Stimulated activated CD8-positive, alpha-beta memory T cell treated with anti-CD3 and anti-CD28 coated beads, Interleukin-15, amount 100 ng/mL, for 48 hours (primary cell): Measurements from ENCODE around the gene TUBA8.

Experiments used
- DNase-seq, 2 donors: peaks; one replicate each; pipeline ENCODE4 v3.0.0-alpha.2; 2020; ENCODE audit warnings: low read depth in 2 of 2

The TUBA8 gene

GRCh38 chr22:18077087-18077638 lies 33.4 kb upstream of the TUBA8 start:
- DNase-seq: no peak

DNA sequence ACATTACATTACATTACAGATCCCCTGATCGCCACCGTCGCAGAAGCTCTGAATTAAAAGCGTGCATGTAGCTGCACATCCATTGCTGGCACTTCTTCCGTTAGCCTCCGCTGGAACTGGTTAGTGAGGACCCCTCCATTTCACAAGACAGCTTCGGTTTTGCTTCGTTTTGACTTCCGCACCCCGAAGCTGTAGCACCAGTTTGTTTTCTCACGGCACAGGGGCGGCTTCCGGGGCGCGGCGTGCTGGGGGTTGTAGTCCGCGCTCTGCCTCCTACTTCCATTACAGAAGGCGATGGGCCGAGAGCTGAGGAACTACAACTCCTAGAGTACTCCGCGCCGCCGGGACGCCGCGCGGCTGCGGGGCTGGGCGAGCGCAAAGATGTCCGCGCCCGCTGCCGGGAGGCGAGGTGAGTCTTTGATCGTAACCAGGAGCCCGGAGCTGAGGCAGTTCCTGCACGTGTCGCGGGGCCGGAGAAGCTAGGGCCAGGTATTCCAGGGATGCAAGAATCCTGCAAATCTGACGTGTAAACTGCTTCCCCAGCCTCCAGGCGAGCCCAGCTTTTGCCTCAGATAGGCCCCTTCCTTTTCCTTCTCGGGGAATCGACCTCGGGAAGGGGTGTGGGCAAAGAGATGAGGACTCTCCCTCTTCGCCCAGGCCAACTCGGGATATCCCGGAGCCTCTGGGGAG lies 32.8 kb upstream of the TUBA8 start, which contains the start of gene PEX26:
Gene PEX26, plus strand, starts transcription at position 352 of the 690 bp plus-strand sequence. CDS start 387 bp downstream, outside the sequence.
- peak; percentile 93 to 94 for DNase-seq

DNA sequence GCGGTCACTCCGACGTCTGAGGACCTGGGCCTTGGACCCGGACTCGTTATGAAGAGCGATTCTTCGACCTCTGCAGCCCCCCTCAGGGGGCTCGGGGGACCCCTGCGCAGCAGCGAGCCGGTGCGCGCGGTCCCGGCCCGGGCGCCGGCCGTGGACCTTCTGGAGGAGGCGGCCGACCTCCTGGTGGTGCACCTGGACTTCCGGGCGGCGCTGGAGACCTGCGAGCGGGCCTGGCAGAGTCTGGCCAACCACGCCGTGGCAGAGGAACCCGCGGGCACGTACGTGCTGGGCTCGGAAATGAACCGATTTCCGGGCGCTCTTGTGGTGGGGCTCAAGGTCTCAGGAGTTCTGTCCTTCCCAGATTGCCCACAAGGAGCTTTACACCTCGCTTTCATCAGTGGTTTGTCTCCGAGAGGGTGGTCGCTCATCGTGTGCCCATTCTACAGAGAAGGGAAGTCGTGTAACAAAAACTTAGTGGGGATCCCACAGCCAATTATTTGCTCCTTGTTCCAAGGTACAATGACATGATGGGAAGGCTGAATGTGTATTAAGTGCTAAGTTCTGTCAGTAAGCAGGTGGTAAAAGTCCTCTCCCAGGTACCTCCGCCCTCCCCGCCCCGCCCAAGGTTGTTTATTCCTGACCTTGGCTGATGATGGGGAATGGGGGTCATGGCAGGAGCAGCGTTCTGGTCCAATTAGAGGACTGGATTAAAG lies 32.1 kb upstream of the TUBA8 start:
- peak; percentile 35 to 36 for DNase-seq

- DNase-seq: no peak
Observed at GRCh38 chr22:18079706-18080233, 30.8 kb upstream of the TUBA8 start.

GRCh38 chr22:18081416-18081815 lies 29.2 kb upstream of the TUBA8 start:
- no peak for DNase-seq

DNA sequence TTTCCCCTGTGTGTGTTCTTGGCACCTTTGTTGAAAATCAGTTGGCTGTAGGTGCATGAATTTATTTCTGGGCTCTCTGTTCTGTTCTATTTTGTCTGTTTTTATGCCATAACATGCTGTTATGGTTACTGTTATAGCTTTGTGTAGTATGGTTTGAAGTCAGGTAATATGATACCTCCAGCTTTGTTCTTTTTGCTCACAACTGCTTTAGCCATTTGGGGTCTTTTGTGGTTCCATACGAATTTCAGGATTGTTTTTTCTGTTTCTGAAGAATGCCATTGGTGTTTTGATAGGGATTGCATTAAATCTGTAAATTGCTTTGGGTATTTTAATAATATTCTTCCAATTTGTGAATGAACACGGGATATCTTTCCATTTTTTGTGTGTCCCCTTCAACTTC lies 28.1 kb upstream of the TUBA8 start:
- DNase-seq: no peak

GRCh38 chr22:18083406-18083805 lies 27.2 kb upstream of the TUBA8 start:
- DNase-seq: no peak

GRCh38 chr22:18085188-18085587 lies 25.4 kb upstream of the TUBA8 start:
- no peak for DNase-seq

GRCh38 chr22:18087350-18087855 lies 23.2 kb upstream of the TUBA8 start:
- no peak for DNase-seq

GRCh38 chr22:18088825-18089568 lies 21.6 kb upstream of the TUBA8 start:
- DNase-seq: no peak

DNA sequence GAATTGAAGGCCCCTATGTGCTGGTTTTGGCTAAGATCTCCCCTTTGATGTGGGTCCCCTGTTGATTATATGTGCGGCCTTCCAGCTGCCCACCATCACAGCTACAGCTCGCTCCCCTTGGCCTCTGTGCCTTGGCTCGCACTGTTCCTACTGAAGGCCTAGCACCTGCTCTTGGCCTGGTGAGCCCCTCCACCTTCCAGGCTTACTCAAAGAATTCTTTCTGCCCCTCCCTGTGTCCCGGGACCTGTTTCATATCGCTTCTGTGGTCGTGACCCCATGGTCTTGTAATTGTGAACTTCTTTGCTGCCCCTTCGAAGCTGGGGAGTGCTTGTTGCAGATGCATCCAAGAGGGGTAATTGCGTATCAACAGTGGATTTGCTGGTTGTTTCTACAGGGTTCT lies 20.3 kb upstream of the TUBA8 start:
- DNase-seq: no peak

- DNase-seq: no peak
Observed at GRCh38 chr22:18091478-18091877, 19.1 kb upstream of the TUBA8 start.

DNA sequence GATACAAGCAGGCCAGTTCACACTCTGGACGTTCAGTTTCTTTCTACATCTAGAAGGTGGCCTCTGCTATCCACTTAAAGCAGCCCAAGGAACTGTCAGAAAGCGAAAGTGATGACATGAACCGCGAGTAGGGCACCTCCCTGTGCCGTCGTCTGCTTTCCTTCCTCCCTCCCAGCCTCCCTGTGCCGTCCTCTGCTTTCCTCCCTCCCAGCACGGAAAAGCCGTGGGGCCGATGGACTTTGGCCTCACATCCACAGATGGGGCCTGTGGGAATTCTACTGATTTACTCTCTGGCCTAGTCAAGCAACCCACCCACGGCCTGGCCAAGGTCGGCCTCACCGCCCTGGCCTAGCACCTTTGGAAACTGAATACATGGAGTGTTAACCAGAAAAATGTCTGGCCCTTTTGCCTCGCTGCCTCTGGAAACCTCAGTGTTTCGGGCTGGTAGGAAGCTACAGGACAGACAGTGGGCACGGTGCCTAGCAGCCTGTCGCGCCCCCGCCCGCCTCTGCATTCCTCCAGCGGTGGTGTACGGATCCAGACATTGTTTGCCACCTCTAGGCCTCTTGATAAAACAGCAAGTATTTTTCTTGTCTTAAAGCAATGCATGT lies 18.6 kb upstream of the TUBA8 start:
- DNase-seq: no peak

- DNase-seq: no peak
Observed at GRCh38 chr22:18093661-18094060, 16.9 kb upstream of the TUBA8 start.

DNA sequence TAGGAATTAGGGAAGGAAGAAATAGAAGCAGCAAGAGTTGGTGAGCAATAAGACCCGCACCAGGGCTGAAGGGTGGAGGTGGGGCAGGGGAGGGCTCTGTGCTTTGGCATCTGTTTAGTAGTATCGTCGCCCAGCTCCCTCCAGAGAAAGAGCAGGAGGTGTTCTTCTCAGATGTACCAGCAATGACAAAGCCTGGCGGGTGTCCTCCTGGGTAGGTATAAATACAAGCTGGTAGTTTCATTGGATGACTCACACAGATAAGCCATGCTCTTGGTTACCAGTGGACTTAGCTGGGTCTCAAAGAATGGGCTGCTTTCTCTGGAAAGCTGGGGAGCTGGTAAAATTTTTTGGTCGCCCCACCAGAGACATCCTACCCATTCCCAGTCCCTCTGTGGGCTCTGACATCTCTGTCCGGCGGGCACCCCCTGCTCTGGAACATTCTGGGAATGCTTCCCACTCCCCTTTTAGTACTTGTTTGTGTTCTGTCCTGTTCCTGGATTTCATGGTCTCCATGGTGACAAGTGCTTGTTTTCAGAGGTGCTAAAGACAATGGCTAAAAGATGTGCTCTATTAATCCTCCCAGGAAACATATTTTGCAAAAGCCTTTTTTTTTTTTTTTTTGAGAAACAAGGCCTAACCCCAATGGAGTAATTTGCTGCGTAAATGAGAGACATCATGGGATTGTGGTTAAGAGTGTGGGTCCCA lies 15.4 kb upstream of the TUBA8 start:
- DNase-seq: no peak

- peak in 1 of 2 donors; percentile 14 for DNase-seq
Observed at GRCh38 chr22:18096823-18097222, 13.8 kb upstream of the TUBA8 start.

GRCh38 chr22:18100781-18101180 lies 9.8 kb upstream of the TUBA8 start:
- DNase-seq: no peak

DNA sequence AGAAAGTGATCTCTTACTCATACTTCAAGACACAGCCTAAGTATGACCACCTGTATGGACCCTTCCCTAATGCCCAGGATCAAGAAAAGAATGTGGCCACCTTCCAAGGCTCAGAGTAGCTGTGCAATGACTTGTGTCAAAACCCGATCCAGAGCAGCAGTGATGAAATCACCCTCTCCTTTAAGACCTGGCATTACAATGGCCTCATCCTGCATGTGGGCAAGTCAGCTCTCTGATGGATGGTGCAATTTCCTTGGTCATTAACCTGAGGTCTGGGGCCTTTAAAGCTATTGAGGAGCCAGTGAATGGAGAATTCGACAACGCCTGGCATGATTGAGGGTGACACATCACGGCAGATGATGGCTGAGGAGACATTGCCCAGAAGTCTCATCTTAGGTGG lies 9.1 kb upstream of the TUBA8 start:
- no peak for DNase-seq

DNA sequence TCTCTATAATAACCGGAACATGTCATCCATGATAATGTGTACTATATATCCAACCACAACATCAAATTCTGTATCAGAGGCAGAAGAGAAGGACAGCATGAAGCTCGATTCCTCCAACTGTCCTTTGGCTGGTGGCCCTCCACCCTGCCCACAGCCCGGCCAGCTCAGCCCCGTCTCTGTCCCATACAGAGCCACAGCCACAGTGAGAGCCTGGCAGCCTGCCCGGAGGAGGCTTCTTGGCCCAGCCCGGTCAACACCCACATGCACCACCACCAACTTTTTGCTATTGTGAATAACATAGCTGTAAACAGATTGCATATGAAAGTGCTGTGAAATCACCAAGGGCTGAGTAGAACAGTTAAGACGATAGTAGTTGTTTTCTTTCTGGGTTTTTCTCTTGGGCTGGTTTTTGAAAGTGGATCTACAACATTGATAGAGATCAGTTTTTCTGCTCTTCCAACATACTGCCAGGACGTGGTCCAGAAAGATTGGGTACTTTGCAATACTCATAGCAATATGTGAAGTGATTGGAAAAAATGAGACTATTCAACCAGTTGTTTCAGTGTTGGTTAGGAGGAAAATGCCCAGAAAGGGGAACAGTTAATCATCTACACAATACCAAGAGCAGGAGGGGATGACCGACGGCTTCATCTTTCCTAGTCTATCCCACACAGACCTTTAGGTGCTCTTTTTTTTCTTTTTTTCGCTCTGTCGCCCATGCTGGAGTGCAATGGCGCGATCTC lies 6.9 kb upstream of the TUBA8 start:
- DNase-seq: no peak

GRCh38 chr22:18104566-18104965 lies 6.0 kb upstream of the TUBA8 start:
- no peak for DNase-seq
